ENCODE measurements around the gene ZNF213.

DNA sequence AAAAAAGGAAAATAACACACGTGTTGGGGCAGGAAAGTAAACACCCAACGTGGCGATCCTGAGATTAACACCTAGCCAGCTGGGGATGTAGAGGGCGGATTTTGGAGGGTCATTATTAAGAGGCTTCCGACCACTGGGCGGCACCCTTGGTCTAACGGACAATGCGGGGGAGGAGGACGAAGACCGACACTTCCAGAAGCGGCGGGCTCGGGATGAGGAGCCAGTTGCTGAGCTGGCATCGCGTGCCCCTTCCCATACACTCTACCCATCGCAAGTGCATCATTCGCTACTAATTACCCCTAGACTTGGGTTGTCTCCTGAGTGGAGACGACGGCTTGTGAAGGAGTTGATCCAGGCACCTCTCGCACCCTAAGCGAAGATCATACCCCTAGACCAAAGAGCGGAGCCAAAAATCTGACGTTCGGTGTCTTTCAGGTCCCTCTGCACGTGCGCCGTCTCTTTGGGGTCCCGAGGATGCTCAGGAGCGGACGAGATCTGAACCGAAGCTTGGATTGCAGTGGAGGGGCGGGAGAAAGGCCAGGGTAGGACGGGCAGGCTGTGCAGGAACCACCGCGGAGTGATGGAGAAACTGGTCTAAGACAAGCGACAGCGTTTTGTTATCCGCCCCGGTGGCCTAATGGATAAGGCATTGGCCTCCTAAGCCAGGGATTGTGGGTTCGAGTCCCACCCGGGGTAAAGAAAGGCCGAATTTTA lies 17.6 kb downstream of the ZNF213 start:
- TF ChIP-seq, protein P1, sequence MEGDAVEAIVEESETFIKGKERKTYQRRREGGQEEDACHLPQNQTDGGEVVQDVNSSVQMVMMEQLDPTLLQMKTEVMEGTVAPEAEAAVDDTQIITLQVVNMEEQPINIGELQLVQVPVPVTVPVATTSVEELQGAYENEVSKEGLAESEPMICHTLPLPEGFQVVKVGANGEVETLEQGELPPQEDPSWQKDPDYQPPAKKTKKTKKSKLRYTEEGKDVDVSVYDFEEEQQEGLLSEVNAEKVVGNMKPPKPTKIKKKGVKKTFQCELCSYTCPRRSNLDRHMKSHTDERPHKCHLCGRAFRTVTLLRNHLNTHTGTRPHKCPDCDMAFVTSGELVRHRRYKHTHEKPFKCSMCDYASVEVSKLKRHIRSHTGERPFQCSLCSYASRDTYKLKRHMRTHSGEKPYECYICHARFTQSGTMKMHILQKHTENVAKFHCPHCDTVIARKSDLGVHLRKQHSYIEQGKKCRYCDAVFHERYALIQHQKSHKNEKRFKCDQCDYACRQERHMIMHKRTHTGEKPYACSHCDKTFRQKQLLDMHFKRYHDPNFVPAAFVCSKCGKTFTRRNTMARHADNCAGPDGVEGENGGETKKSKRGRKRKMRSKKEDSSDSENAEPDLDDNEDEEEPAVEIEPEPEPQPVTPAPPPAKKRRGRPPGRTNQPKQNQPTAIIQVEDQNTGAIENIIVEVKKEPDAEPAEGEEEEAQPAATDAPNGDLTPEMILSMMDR (IDR thresholded peaks at IDR 0.05): peak in 2 of 3 experiments; percentile 5 to 21
- TF ChIP-seq POLR2A (IDR thresholded peaks at IDR 0.05) (no peak), POLR2AphosphoS5 (IDR thresholded peaks at IDR 0.05; ENCODE audit: insufficient read depth in 1 of 2, low read depth in 1 of 2) (peak; percentile 60 to 69)
